ENCODE measurements around the gene CYP2R1.

The CYP2R1 gene
- 2.6 to 16.4 (median 10.0) reads per million in 18 experiments for total RNA-seq

GRCh38 chr11:14892036-14892556, at the start of gene CYP2R1:
TSS of gene CYP2R1 (minus strand) at chr11:14892231. CDS start at chr11:14892205, 26 bp downstream.
- DNase-seq: peak; percentile 97 to 98

- no peak for DNase-seq
These were observed 46.9 kb upstream of the CYP2R1 start for GRCh38 chr11:14938936-14939335.

GRCh38 chr11:14934641-14935351, 42.8 kb upstream of the CYP2R1 start:
- DNase-seq: no peak

GRCh38 chr11:14932447-14932846, 40.4 kb upstream of the CYP2R1 start:
- DNase-seq: no peak

GRCh38 chr11:14930369-14930768, 38.3 kb upstream of the CYP2R1 start:
- no peak for DNase-seq

GRCh38 chr11:14927146-14927545, 35.1 kb upstream of the CYP2R1 start:
- DNase-seq: no peak

- DNase-seq: no peak
These were observed 32.3 kb upstream of the CYP2R1 start for GRCh38 chr11:14924318-14924717.

GRCh38 chr11:14916403-14916802, 24.4 kb upstream of the CYP2R1 start:
- no peak for DNase-seq

- no peak for DNase-seq
These were observed 22.5 kb upstream of the CYP2R1 start for GRCh38 chr11:14914536-14914935.

- no peak for DNase-seq
These were observed 16.3 kb upstream of the CYP2R1 start for GRCh38 chr11:14908214-14908880.

- peak; percentile 74 to 76 for DNase-seq
These were observed 15.6 kb upstream of the CYP2R1 start for GRCh38 chr11:14907411-14908213.

- DNase-seq: no peak
These were observed 15.0 kb upstream of the CYP2R1 start for GRCh38 chr11:14906993-14907392.

GRCh38 chr11:14906578-14906977, 14.5 kb upstream of the CYP2R1 start:
- no peak for DNase-seq

- DNase-seq: peak; percentile 35 to 52
These were observed 13.3 kb upstream of the CYP2R1 start for GRCh38 chr11:14905104-14906033.

- DNase-seq: peak; percentile 72 to 86
These were observed 12.7 kb upstream of the CYP2R1 start for GRCh38 chr11:14904745-14905103.

GRCh38 chr11:14902650-14903350, 10.8 kb upstream of the CYP2R1 start:
- no peak for DNase-seq

GRCh38 chr11:14898906-14899305, 6.9 kb upstream of the CYP2R1 start:
- DNase-seq: no peak

- DNase-seq: peak; percentile 57 to 75
These were observed 6.3 kb upstream of the CYP2R1 start for GRCh38 chr11:14898355-14898754.

GRCh38 chr11:14894657-14895598, 2.9 kb upstream of the CYP2R1 start:
- peak; percentile 90 to 94 for DNase-seq

- DNase-seq: no peak
These were observed 546 bp upstream of the CYP2R1 start for GRCh38 chr11:14892577-14892976.

Data from inflammatory macrophage (primary cell).